ENCODE data around the gene ZNF124. TPM values are rescaled to one million over a fixed set of nuclear protein-coding genes. Genes with fewer than 3 reads are reported as not detected.

Gene ZNF124
- total RNA-seq, 4 donors from 2014 or later, result 64.8 to 184 (median 143) TPM

DNA sequence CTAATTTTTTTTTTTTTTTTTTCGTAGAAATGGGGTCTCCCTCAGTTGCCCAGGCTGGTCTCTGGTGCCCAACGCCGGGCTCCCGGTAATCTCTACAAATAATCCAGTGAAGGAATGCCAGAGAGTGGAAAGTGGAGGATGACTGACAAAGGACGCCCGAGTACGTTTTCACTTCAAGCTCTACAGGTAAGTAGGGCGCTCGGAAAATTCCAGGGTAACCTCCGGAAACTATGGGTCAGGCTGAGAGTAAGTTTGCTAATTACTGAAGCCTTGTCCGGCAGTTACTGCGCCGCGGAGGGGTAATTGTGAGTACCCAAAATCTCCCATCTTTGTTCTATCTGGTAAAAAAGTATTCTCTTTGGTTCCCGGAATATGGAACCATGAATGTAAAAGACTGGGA lies 65.9 kb downstream of the ZNF124 start:
- TF ChIP-seq, protein P1, sequence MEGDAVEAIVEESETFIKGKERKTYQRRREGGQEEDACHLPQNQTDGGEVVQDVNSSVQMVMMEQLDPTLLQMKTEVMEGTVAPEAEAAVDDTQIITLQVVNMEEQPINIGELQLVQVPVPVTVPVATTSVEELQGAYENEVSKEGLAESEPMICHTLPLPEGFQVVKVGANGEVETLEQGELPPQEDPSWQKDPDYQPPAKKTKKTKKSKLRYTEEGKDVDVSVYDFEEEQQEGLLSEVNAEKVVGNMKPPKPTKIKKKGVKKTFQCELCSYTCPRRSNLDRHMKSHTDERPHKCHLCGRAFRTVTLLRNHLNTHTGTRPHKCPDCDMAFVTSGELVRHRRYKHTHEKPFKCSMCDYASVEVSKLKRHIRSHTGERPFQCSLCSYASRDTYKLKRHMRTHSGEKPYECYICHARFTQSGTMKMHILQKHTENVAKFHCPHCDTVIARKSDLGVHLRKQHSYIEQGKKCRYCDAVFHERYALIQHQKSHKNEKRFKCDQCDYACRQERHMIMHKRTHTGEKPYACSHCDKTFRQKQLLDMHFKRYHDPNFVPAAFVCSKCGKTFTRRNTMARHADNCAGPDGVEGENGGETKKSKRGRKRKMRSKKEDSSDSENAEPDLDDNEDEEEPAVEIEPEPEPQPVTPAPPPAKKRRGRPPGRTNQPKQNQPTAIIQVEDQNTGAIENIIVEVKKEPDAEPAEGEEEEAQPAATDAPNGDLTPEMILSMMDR (IDR thresholded peaks at IDR 0.05), result no peak
- no peak for TF ChIP-seq POLR2A (IDR thresholded peaks at IDR 0.05)
- no peak for DNase-seq
- Histone ChIP-seq H3K36me3 (no peaks in the 10 kb centered on the region), H3K27ac (no peak overlapping the region), H3K4me3 (no peak overlapping the region), H3K9me3 (no peaks in the 10 kb centered on the region), H3K4me1 (no peaks in the 10 kb centered on the region), H3K27me3 (no peaks in the 10 kb centered on the region)
- intact Hi-C loops (cut with DNase I; ENCODE audit: low total_unique reads), result no loop called here

Small RNA genes within 50 kb of the gene (microRNA-seq; reads per million reads assigned to microRNA genes)
- gene MIR3916 (ENCODE audit: borderline microRNAs expressed, borderline replicate concordance), result not detected

Small RNA genes within 50 kb of the gene (small RNA-seq; reads per million reads assigned to genes)
- gene AL390728.3 (not detected), gene RNA5SP82 (not detected)

Other genes with a start within 250 kb of the ZNF124 start
- 10 to 100 TPM; 22.5 to 53.4 (median 42.4) TPM for gene AHCTF1, start 240.1 kb downstream of the ZNF124 start, total RNA-seq
- gene ZNF695, start 164.0 kb downstream of the ZNF124 start, total RNA-seq, result 1 to 10 TPM in 1 of 4 donors, not detected in 3; 3.5 TPM
- gene ZNF670, start 93.2 kb downstream of the ZNF124 start, total RNA-seq, result 1 to 10 TPM; 5.0 to 9.5 (median 7.4) TPM
- 10 to 100 TPM in 3 of 4 donors, 1 to 10 TPM in 1; 2.3 to 25.0 (median 14.8) TPM for gene ZNF669, start 67.7 kb downstream of the ZNF124 start, total RNA-seq
- gene VN1R5, start 84.1 kb upstream of the ZNF124 start, total RNA-seq, result not detected
- gene ZNF496, start 159.8 kb upstream of the ZNF124 start, total RNA-seq, result 10 to 100 TPM; 24.1 to 51.7 (median 41.0) TPM
- 1 to 10 TPM in 2 of 4 donors, under 1 TPM in 2; 0.26 to 2.8 (median 0.86) TPM for gene NLRP3, start 244.2 kb upstream of the ZNF124 start, total RNA-seq

Measured in uterus (tissue), 4 donors.